GM18526 (cell line): ENCODE measurements around the gene CNGA2.

ENCODE experiments used
- POLR2A ChIP-seq: IDR thresholded peaks from 3 replicates; pipeline ENCODE4 v1.6.1; 2011; ENCODE audit not compliant: insufficient read length; ENCODE audit errors: extremely low read depth

CNGA2 gene

DNA sequence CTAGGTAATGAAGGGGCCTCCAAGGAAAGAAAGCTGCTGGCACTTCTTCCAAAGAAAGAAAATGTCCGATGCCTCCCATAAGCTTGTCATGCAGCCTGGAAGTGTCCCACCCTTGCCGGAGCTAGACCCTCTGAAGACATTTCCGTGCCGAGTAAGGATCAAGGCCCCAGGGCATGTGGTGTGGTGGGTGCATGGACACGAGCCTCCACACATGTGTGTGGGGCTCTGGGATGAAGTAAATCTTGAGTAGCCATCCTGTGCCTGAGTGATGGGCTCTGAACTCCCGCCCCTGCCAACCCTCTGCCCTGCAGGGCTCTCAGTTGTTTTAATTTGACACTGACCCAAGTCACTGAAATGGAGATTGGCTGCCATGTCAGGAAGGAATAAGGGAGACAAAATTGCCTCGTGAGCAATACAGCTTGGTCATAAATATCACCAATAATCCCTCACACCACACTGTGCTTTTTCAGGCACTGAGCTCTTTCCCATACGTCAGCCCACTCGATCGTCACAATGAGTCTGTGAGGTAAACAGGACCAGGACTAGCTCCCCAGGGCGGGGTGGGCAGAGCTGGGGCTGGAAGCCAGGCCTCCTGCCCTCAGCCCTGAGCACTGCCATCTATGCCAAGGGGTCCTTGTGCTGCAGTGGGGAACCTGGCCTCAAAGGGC is 24.6 kb downstream of the CNGA2 start:
- no peak for TF ChIP-seq POLR2A

DNA sequence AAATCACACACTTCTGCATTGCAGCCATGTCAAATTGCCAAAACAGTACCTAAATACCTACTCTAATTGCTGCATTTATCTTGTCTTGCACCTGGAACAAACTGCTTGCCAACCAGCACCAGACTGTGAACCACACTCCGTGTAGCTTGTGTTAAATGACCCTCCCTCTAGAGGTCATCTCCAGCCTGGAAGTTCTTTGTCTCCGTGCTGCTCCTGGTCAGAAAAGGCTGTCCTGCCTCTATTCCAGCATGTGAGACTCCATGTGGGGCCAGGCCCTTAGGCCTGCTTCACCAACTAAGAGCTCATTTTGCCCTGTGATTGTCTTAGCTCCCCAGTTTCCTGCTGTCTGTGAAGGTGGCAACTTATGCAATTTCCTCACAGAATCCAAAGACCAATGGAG is 28.3 kb downstream of the CNGA2 start:
- TF ChIP-seq POLR2A, result no peak

GRCh38 chrX:151763711-151764110 is 29.2 kb downstream of the CNGA2 start:
- no peak for TF ChIP-seq POLR2A

DNA sequence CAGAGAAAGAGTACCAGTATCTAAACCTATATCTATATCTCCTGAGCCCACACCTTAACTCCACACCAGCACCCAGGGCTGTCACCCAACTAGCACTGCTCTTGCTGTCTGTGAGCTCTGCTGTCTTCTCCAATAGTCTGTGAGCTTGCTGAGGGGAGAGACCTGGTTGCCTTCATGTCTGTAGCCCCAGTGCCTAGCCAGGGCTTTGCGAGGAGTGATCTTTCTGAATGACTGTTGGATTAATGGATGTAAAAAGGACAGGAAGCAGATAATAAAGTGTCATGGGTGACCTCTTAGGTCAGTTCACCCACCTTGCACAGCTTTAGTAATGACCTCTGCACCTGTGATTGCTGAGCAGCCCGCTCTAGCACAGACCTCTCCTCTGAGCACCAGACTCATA is 30.5 kb downstream of the CNGA2 start:
- no peak for TF ChIP-seq POLR2A

DNA sequence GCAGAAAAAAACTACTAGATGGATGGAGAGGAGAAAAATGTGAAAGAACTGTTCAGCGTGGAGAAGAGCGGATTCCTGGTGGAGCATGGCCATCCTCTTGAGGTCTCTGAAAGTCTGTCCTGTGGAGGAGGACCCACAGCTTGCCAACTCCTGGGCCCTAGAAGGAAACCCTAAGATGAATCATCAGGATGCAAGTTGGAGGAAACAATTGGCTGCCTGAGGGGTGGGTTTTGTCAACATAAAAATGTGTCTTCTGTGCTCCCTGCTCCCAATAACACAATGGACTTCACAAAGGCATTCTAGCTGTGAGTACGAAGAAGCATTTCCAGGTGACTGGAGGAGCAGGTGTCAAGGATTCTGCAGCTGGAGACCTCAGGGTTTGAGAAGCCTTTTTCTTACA is 37.2 kb downstream of the CNGA2 start:
- TF ChIP-seq POLR2A, result no peak

- TF ChIP-seq POLR2A, result no peak
Observed at GRCh38 chrX:151773434-151773833, 38.9 kb downstream of the CNGA2 start.

DNA sequence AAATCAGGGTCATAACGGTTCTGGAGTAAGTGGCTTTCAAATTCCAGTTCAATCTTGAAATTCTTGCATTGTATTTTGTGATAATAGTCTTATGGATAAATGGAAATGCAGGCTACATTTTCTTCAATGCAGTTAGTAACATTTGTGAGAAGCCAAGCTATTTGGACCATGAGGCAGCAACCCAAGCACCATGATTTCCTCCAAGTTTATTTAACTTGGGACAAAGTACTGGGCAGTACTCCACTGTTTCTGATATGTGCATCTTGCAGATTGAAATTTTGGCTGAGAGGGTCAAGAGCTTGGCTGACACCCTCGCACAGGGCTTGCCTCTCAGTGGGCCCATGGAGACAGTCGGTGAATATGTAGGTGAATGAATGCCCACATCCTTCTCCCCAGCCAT is 39.9 kb downstream of the CNGA2 start:
- no peak for TF ChIP-seq POLR2A

DNA sequence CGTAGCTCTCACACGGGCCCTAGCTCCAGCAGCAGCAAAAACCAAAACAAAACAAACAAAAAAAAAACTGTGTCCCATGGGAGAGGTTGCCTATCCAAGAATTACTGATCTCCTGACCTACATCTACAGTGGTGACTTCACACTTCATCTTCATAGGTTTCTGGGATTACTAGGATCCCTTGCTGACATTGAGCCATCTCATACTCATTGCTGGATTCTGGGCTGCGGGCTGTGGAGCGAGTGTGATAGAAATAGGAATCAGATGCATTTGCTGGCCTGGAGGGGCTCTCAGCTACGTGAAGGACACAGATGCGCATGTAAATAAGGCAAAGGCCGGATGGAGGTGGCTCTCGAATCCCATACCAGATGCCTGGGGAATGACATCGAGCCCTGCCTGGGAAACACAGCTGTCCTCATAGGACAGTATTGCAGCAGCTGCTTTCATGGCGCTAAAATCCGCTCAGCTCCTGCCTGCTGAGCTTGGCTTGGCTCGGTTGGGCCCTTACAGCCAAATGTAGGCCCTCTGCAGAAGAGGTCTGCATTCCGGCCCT is 41.7 kb downstream of the CNGA2 start:
- TF ChIP-seq POLR2A, result no peak

DNA sequence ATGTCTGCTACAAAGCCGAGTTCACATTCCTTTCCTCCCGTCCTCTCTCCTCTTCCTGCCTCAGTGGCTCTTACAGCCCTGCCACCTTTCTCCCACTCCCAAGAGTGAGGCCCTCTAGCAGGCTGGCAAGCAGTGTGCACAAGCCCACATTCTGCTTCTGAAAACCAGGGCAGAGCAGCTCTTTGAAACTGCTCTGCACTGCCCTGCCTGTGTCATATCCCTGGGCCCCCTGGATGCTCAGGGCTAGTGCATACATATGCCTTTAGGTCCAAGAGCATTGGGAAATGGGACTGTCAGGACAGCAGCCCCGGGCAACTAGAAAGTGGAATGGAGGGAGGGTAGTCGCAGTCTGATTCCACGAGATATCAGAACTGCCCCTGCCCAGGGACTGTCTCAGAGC is 42.4 kb downstream of the CNGA2 start:
- TF ChIP-seq POLR2A, result no peak

- TF ChIP-seq POLR2A, result no peak
Observed at GRCh38 chrX:151779258-151779657, 44.7 kb downstream of the CNGA2 start.

GRCh38 chrX:151780621-151781020 is 46.1 kb downstream of the CNGA2 start:
- TF ChIP-seq POLR2A, result no peak

- no peak for TF ChIP-seq POLR2A
Observed at GRCh38 chrX:151789179-151789800, 54.7 kb downstream of the CNGA2 start.

DNA sequence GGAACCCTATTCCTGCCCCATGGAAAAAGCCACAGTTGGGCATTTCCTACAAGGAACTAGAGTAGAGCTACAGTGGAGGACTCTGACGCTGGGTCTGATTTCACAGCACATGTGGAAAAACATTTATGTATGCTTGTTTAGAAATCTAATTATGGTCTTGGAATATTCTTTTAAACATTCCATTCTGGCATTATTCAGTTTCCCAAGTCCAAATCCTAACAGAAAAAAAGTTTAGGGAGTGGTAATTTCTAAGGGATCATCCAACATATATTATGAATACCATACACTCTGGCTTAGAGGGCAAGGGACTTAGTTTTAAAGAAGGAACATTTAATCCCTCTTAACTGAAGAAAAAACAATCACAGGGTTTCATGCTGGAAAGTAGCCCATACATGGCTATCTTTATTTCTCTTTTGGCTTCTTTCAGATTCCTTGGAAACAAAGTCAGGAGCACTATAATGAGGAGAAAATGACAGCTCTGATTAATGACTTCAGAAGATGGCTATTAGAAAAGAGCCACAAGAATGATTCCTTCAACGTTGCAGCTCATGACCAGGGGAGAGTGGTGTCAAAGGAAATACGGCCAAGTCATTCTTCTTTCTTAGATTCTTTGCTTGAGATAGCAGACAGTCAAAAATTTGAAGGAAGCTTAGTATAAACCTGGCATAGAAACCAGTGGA is 56.1 kb downstream of the CNGA2 start:
- TF ChIP-seq POLR2A, result no peak

GRCh38 chrX:151791961-151792360 is 57.4 kb downstream of the CNGA2 start:
- no peak for TF ChIP-seq POLR2A

GRCh38 chrX:151792505-151792904 is 58.0 kb downstream of the CNGA2 start:
- no peak for TF ChIP-seq POLR2A

DNA sequence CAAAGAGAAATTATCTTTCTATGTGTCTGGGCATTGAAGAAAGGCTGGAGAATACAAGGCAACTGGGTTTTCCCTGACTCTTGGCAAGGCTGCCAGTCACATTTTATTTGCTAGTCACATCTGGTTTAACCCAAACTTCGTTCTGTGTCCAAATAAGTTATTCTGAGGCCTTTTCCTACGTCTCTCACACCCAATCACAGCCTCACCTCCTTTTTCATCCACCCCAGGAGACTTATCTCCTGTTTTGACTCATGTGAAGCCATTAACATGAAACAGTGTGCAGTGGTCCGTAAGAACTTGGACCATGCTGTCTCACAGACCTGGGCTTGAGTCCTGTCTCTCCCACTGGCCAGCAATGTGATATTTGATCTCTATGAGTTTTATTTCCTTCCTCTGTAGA is 59.3 kb downstream of the CNGA2 start:
- no peak for TF ChIP-seq POLR2A
